HepG2 (cell line): Measurements from ENCODE around the gene MOAP1. TPM values are rescaled to one million over a fixed set of nuclear protein-coding genes. Genes with fewer than 3 reads are reported as not detected.

Experiments used
- BCL6 ChIP-seq: IDR thresholded peaks from 2 replicates; pipeline ENCODE4 v1.6.1; 2016; ENCODE audit warnings: missing genetic modification reagents, missing compliant biosample characterization
- HCFC1 ChIP-seq: fragments of 150-350 bp; IDR thresholded peaks from 2 replicates; pipeline ENCODE4 v1.6.1; 2014; ENCODE audit warnings: low read depth, low read length
- HIVEP1 ChIP-seq: sonication (generic); formaldehyde crosslinking; IDR thresholded peaks from 2 replicates; pipeline ENCODE4 v1.4.0; 2020; ENCODE audit warnings: mild to moderate bottlenecking, missing genetic modification reagents
- NONO ChIP-seq, 2 experiments: fragments of 450-650 bp in 1 of 2; sonication (generic) in 1 of 2; formaldehyde crosslinking in 1 of 2; IDR thresholded peaks in 1 of 2; conservative IDR thresholded peaks in 1 of 2; 2 replicates each; pipeline versions ENCODE4 v1.6.1 to v1.8.0; 2017 to 2022; ENCODE audit warnings: mild to moderate bottlenecking in 1 of 2, missing genetic modification reagents in 1 of 2, moderate library complexity in 1 of 2
- PRPF4 ChIP-seq: fragments of 200-400 bp; formaldehyde crosslinking; IDR thresholded peaks from 2 replicates; pipeline ENCODE4 v1.6.1; 2016; ENCODE audit warnings: low read length, low read depth; ENCODE audit not compliant: poor library complexity, severe bottlenecking
- RFXAP ChIP-seq: sonication (generic); formaldehyde crosslinking; IDR thresholded peaks from 2 replicates; pipeline ENCODE4 v1.4.0; 2020; ENCODE audit warnings: missing genetic modification reagents, borderline replicate concordance
- SP140L ChIP-seq: sonication (generic); formaldehyde crosslinking; IDR thresholded peaks from 2 replicates; pipeline ENCODE4 v1.4.0; 2020; ENCODE audit warnings: missing genetic modification reagents, borderline replicate concordance
- SRSF1 ChIP-seq: fragments of 200-400 bp; formaldehyde crosslinking; optimal IDR thresholded peaks from 2 replicates; pipeline ENCODE3; 2017; ENCODE audit warnings: mild to moderate bottlenecking, low read depth, low read length, moderate library complexity
- SUZ12 ChIP-seq: fragments of 150-350 bp; IDR thresholded peaks from 2 replicates; pipeline ENCODE4 v1.6.1; 2014; ENCODE audit warnings: low read depth, low read length
- TOE1 ChIP-seq: sonication (generic); formaldehyde crosslinking; IDR thresholded peaks from 2 replicates; pipeline ENCODE4 v1.4.0; 2020; ENCODE audit warnings: mild to moderate bottlenecking, missing genetic modification reagents
- ZBTB42 ChIP-seq: sonication (generic); formaldehyde crosslinking; IDR thresholded peaks from 2 replicates; pipeline ENCODE4 v1.5.0; 2020; ENCODE audit warnings: mild to moderate bottlenecking, missing genetic modification reagents
- ZFP36L2 ChIP-seq: sonication (generic); formaldehyde crosslinking; IDR thresholded peaks from 2 replicates; pipeline ENCODE4 v1.4.0; 2020; ENCODE audit warnings: missing genetic modification reagents
- ZNF230 ChIP-seq: sonication (generic); formaldehyde crosslinking; IDR thresholded peaks from 2 replicates; pipeline ENCODE4 v1.4.0; 2020; ENCODE audit warnings: mild to moderate bottlenecking, missing genetic modification reagents
- ZNF24 ChIP-seq: fragments of 450-650 bp; IDR thresholded peaks from 2 replicates; pipeline ENCODE4 v1.6.1; 2017; ENCODE audit warnings: antibody characterized with exemption, mild to moderate bottlenecking
- ZNF256 ChIP-seq: sonication (generic); formaldehyde crosslinking; conservative IDR thresholded peaks from 2 replicates; pipeline ENCODE4 v1.4.0; 2020; ENCODE audit warnings: missing genetic modification reagents
- ZNF546 ChIP-seq: sonication (generic); formaldehyde crosslinking; conservative IDR thresholded peaks from 2 replicates; pipeline ENCODE4 v1.8.1; 2023; ENCODE audit warnings: mild to moderate bottlenecking, missing genetic modification reagents
- ZNF773 ChIP-seq: sonication (generic); formaldehyde crosslinking; IDR thresholded peaks from 2 replicates; pipeline ENCODE4 v1.4.0; 2020; ENCODE audit warnings: missing genetic modification reagents, borderline replicate concordance
- ZNF776 ChIP-seq: sonication (generic); formaldehyde crosslinking; IDR thresholded peaks from 2 replicates; pipeline ENCODE4 v1.4.0; 2020; ENCODE audit warnings: mild to moderate bottlenecking, missing genetic modification reagents
- ZSCAN25 ChIP-seq: sonication (generic); formaldehyde crosslinking; IDR thresholded peaks from 2 replicates; pipeline ENCODE4 v1.8.0; 2022; ENCODE audit warnings: mild to moderate bottlenecking, missing genetic modification reagents
- polyA plus RNA-seq, 8 experiments: library from polyadenylated mRNA; depleted of rRNA in 3 of 8; stranded (reverse) in 7 of 8; unstranded in 1 of 8; fragments of >200 nt; fragmentation: Illumina TruSeq in 4 of 8; extraction: Trizol in 4 of 8; gene quantifications; 2 replicates each; pipeline versions ENCODE4 v1.2.1 to v1.2.3, GENCODE V29; 2011 to 2016; ENCODE audit warnings: low read depth in 4 of 8, missing spikeins in 1 of 8, mixed read lengths in 1 of 8; ENCODE audit not compliant: insufficient read depth in 1 of 8
- total RNA-seq, 5 experiments: library from RNA; depleted of rRNA; stranded (reverse); fragments of >200 nt; fragmentation: Illumina TruSeq; extraction: Trizol; gene quantifications; 2 replicates each; pipeline ENCODE4 v1.2.3, GENCODE V29; 2016; ENCODE audit warnings: low read depth in 1 of 5
- TF ChIP-seq, protein P1 (sequence below): sonication (generic); IDR thresholded peaks from 2 replicates; pipeline ENCODE4 v1.6.1; 2016; ENCODE audit warnings: low read depth, borderline replicate concordance
- TF ChIP-seq, protein P2 (sequence below): sonication (generic); formaldehyde crosslinking; IDR thresholded peaks from 2 replicates; pipeline ENCODE4 v1.5.1; 2020; ENCODE audit warnings: mild to moderate bottlenecking, missing genetic modification reagents, moderate library complexity
- TF ChIP-seq, protein P3 (sequence below): sonication (generic); formaldehyde crosslinking; IDR thresholded peaks from 2 replicates; pipeline ENCODE4 v1.8.0; 2022; ENCODE audit warnings: missing genetic modification reagents, mild to moderate bottlenecking, borderline replicate concordance
- TF ChIP-seq, protein P4 (sequence below): IDR thresholded peaks from 2 replicates; pipeline ENCODE4 v1.6.1; 2018; ENCODE audit warnings: missing genetic modification reagents

Gene MOAP1
- total and polyA plus RNA-seq, 2 of the 13 experiments (the other 11 are each of a cell fraction or from before 2014, with no cell fraction given): 14.6 to 47.0 TPM

DNA sequence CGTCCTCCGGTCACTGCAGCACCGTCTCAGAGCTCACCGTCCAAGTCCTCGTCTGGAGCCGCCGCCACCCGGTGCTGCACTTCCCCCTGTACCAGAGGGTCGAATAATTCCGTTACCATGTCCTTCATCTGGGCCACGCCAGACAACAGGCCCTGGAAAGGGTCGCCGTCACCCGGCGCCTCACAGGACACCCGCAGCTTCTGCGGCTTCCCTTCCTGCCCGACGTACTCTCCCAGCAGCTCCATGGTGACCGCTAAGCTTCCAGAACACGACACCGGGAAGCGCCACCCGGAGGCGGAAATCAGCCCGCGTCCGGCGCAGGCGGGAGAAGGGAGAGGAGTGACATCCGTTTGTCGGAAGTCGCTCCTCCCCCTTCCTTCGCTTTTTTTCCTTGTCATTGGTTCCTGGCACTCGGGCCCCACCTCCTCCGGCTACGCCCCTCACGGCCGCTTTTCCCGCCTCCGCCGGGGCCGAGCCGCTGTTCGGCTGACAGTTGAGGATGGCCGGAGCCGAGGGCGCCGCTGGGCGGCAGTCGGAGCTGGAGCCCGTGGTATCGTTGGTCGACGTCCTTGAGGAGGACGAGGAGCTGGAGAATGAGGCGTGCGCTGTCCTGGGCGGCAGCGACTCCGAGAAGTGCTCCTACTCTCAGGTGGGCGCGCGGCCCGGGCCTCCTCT lies 22.2 kb upstream of the MOAP1 start, which contains the start of the genes GON7 and UBR7 (continued):
- TF ChIP-seq ZNF256 (CRISPR knock-in tag): 0 out of 2 replicates have a peak, but pooled peaks have one; percentile 66
- TF ChIP-seq SUZ12: no peak
- TF ChIP-seq TOE1: peak; percentile 52; the same call in 1 of the 2 replicates
- TF ChIP-seq, protein P1, sequence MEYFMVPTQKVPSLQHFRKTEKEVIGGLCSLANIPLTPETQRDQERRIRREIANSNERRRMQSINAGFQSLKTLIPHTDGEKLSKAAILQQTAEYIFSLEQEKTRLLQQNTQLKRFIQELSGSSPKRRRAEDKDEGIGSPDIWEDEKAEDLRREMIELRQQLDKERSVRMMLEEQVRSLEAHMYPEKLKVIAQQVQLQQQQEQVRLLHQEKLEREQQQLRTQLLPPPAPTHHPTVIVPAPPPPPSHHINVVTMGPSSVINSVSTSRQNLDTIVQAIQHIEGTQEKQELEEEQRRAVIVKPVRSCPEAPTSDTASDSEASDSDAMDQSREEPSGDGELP: peak; percentile 78; the same call in 1 of the 2 replicates
- peak; percentile 67 for TF ChIP-seq SRSF1
- TF ChIP-seq ZSCAN25 (CRISPR knock-in tag): peak; percentile 29; the same call in 1 of the 2 replicates
- TF ChIP-seq ZBTB42 (CRISPR knock-in tag): no peak
- TF ChIP-seq, protein P2, sequence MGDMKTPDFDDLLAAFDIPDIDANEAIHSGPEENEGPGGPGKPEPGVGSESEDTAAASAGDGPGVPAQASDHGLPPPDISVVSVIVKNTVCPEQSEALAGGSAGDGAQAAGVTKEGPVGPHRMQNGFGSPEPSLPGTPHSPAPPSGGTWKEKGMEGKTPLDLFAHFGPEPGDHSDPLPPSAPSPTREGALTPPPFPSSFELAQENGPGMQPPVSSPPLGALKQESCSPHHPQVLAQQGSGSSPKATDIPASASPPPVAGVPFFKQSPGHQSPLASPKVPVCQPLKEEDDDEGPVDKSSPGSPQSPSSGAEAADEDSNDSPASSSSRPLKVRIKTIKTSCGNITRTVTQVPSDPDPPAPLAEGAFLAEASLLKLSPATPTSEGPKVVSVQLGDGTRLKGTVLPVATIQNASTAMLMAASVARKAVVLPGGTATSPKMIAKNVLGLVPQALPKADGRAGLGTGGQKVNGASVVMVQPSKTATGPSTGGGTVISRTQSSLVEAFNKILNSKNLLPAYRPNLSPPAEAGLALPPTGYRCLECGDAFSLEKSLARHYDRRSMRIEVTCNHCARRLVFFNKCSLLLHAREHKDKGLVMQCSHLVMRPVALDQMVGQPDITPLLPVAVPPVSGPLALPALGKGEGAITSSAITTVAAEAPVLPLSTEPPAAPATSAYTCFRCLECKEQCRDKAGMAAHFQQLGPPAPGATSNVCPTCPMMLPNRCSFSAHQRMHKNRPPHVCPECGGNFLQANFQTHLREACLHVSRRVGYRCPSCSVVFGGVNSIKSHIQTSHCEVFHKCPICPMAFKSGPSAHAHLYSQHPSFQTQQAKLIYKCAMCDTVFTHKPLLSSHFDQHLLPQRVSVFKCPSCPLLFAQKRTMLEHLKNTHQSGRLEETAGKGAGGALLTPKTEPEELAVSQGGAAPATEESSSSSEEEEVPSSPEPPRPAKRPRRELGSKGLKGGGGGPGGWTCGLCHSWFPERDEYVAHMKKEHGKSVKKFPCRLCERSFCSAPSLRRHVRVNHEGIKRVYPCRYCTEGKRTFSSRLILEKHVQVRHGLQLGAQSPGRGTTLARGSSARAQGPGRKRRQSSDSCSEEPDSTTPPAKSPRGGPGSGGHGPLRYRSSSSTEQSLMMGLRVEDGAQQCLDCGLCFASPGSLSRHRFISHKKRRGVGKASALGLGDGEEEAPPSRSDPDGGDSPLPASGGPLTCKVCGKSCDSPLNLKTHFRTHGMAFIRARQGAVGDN (CRISPR knock-in tag): peak; percentile 97
- TF ChIP-seq ZNF24: no peak
- TF ChIP-seq ZNF773 (CRISPR knock-in tag): no peak
- TF ChIP-seq NONO (IDR thresholded peaks at IDR 0.05): no peak
- peak; percentile 92 for TF ChIP-seq NONO (CRISPR knock-in tag; conservative IDR thresholded peaks at IDR 0.05)
- TF ChIP-seq, protein P3, sequence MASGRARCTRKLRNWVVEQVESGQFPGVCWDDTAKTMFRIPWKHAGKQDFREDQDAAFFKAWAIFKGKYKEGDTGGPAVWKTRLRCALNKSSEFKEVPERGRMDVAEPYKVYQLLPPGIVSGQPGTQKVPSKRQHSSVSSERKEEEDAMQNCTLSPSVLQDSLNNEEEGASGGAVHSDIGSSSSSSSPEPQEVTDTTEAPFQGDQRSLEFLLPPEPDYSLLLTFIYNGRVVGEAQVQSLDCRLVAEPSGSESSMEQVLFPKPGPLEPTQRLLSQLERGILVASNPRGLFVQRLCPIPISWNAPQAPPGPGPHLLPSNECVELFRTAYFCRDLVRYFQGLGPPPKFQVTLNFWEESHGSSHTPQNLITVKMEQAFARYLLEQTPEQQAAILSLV (CRISPR knock-in tag): no peak; the same call in 1 of the 2 replicates
- peak; percentile 46; the same call in 1 of the 2 replicates for TF ChIP-seq HCFC1
- no peak; the same call in 1 of the 2 replicates for TF ChIP-seq ZNF546 (CRISPR knock-in tag)
- peak; percentile 39; the same call in 1 of the 2 replicates for TF ChIP-seq BCL6 (CRISPR knock-in tag)
- peak; percentile 77; the same call in 1 of the 2 replicates for TF ChIP-seq ZNF776 (CRISPR knock-in tag)
- TF ChIP-seq RFXAP (CRISPR knock-in tag): no peak
- TF ChIP-seq ZFP36L2 (CRISPR knock-in tag): no peak
- no peak for TF ChIP-seq PRPF4
- peak; percentile 67 for TF ChIP-seq HIVEP1 (CRISPR knock-in tag)
- no peak; the same call in 1 of the 2 replicates for TF ChIP-seq ZNF230 (CRISPR knock-in tag)
- TF ChIP-seq, protein P4, sequence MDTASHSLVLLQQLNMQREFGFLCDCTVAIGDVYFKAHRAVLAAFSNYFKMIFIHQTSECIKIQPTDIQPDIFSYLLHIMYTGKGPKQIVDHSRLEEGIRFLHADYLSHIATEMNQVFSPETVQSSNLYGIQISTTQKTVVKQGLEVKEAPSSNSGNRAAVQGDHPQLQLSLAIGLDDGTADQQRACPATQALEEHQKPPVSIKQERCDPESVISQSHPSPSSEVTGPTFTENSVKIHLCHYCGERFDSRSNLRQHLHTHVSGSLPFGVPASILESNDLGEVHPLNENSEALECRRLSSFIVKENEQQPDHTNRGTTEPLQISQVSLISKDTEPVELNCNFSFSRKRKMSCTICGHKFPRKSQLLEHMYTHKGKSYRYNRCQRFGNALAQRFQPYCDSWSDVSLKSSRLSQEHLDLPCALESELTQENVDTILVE (CRISPR knock-in tag): peak; percentile 90
- TF ChIP-seq SP140L: peak; percentile 44; the same call in 1 of the 2 replicates
